ENCODE data around the gene BMP10. TPM values are rescaled to one million over a fixed set of nuclear protein-coding genes. Genes with fewer than 3 reads are reported as not detected.

BMP10 gene, protein sequence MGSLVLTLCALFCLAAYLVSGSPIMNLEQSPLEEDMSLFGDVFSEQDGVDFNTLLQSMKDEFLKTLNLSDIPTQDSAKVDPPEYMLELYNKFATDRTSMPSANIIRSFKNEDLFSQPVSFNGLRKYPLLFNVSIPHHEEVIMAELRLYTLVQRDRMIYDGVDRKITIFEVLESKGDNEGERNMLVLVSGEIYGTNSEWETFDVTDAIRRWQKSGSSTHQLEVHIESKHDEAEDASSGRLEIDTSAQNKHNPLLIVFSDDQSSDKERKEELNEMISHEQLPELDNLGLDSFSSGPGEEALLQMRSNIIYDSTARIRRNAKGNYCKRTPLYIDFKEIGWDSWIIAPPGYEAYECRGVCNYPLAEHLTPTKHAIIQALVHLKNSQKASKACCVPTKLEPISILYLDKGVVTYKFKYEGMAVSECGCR
- total RNA-seq = not detected

DNA sequence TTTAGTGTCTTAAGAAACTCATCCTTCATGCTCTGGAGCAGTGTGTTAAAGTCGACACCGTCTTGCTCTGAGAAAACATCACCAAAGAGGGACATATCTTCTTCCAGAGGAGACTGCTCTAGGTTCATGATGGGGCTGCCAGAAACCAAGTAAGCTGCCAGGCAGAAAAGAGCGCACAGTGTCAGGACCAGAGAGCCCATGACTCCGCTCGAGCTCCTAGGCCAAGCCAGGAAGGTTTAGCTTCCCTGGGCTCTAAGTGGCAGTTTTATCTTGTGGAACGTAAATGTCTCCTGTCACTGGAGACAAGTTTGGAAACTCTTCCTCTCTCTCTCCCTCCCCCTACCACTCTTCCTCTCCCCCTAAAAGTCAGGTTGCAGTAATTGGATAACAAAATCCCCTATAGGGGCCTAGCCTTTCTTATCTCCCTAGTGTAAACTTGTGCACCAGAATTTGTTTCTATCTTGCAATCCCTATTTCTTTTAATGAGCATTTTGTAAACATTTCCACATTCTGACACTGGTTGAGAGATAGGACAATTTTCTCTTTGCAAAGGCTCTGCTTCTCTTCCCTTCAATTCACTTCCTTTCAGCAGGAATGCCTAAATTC, at the start of gene BMP10:
BMP10 (minus strand) TSS at position 239 of the 606 bp plus-strand sequence; CDS start at position 200, 39 bp downstream.

Other genes with a start within 250 kb of the BMP10 start
- gene PROKR1, start 227.8 kb downstream of the BMP10 start, total RNA-seq = 0.23 TPM
- gene ARHGAP25, start 136.6 kb downstream of the BMP10 start, total RNA-seq = 10.8 TPM
- gene GKN2, start 81.5 kb upstream of the BMP10 start, total RNA-seq = 0.53 TPM
- gene GKN1, start 103.2 kb upstream of the BMP10 start, total RNA-seq = not detected
- gene ANTXR1, start 141.8 kb upstream of the BMP10 start, total RNA-seq = 91.3 TPM

Data from metanephros (tissue), 1 donor.